Bone marrow (tissue), 2 donors: ENCODE results near the gene ULK4.
"Not testable (repeated sequence)": the region's sequence is repeated elsewhere in the genome, so short reads cannot be mapped to it uniquely, and the experiment has no call there.

Experiments
- DNase-seq, 2 donors: peaks; one replicate each; lab custom pipeline; 2025; lab: John Stamatoyannopoulos, UW

ULK4 gene

GRCh38 chr3:41307065-41307464 lies 654.8 kb downstream of the ULK4 start:
- DNase-seq = no peak

- DNase-seq = no peak
Observed at GRCh38 chr3:41304593-41304992, 657.3 kb downstream of the ULK4 start.

- no peak for DNase-seq
Observed at GRCh38 chr3:41302295-41302694, 659.6 kb downstream of the ULK4 start.

- no peak for DNase-seq
Observed at GRCh38 chr3:41301548-41301947, 660.4 kb downstream of the ULK4 start.

- DNase-seq = no peak
Observed at GRCh38 chr3:41299036-41299435, 662.9 kb downstream of the ULK4 start.

GRCh38 chr3:41297750-41298149 lies 664.2 kb downstream of the ULK4 start:
- no peak for DNase-seq

GRCh38 chr3:41296556-41296955 lies 665.3 kb downstream of the ULK4 start:
- DNase-seq = no peak

GRCh38 chr3:41295740-41296139 lies 666.2 kb downstream of the ULK4 start:
- no peak for DNase-seq

- DNase-seq = no peak
Observed at GRCh38 chr3:41293169-41293681, 668.7 kb downstream of the ULK4 start.

- no peak for DNase-seq
Observed at GRCh38 chr3:41290736-41291135, 671.2 kb downstream of the ULK4 start.

- DNase-seq = no peak
Observed at GRCh38 chr3:41290306-41290705, 671.6 kb downstream of the ULK4 start.

GRCh38 chr3:41288785-41289184 lies 673.1 kb downstream of the ULK4 start:
- DNase-seq = no peak

GRCh38 chr3:41286305-41286704 lies 675.6 kb downstream of the ULK4 start:
- DNase-seq = no peak

GRCh38 chr3:41284934-41285333 lies 677.0 kb downstream of the ULK4 start:
- not testable (repeated sequence) for DNase-seq

GRCh38 chr3:41277790-41278465 lies 684.0 kb downstream of the ULK4 start:
- DNase-seq = no peak

GRCh38 chr3:41276191-41276590 lies 685.7 kb downstream of the ULK4 start:
- DNase-seq = no peak

GRCh38 chr3:41274944-41275668 lies 686.8 kb downstream of the ULK4 start:
- no peak for DNase-seq

- no peak for DNase-seq
Observed at GRCh38 chr3:41272667-41273066, 689.2 kb downstream of the ULK4 start.

GRCh38 chr3:41267975-41268640 lies 693.8 kb downstream of the ULK4 start:
- no peak for DNase-seq

- DNase-seq = no peak
Observed at GRCh38 chr3:41265823-41266273, 696.1 kb downstream of the ULK4 start.

GRCh38 chr3:41265011-41265545 lies 696.8 kb downstream of the ULK4 start:
- DNase-seq = no peak

- DNase-seq = no peak
Observed at GRCh38 chr3:41260063-41260450, 701.8 kb downstream of the ULK4 start.
